GM10248 (cell line): ENCODE measurements around the gene RAET1G.
"Not testable (repeated sequence)": the region's sequence is repeated elsewhere in the genome, so short reads cannot be mapped to it uniquely, and the experiment has no call there.

Source experiments
- CTCF ChIA-PET: fragments of 300-600 bp; sonication (Branson Sonifier 250); formaldehyde crosslinking; extraction: SDS; loops from one replicate; lab custom pipeline; 2021; ENCODE audit warnings: antibody characterized with exemption; lab: Yijun Ruan, JAX
- POLR2A ChIA-PET: fragments of 350-650 bp; sonication (Branson Sonifier 250); formaldehyde crosslinking; extraction: SDS; loops from one replicate; lab custom pipeline; 2020; ENCODE audit warnings: antibody characterized with exemption; lab: Yijun Ruan, JAX
- DNase-seq: peaks from one replicate; pipeline ENCODE4 v3.0.0; 2012; ENCODE audit errors: extremely low spot score
- TF ChIP-seq, protein P1 (sequence below): IDR thresholded peaks from 2 replicates; pipeline ENCODE4 v1.5.1; 2012; ENCODE audit warnings: mild to moderate bottlenecking, low read depth; ENCODE audit errors: extremely low read depth, missing control alignments, control extremely low read depth

Gene RAET1G

DNA sequence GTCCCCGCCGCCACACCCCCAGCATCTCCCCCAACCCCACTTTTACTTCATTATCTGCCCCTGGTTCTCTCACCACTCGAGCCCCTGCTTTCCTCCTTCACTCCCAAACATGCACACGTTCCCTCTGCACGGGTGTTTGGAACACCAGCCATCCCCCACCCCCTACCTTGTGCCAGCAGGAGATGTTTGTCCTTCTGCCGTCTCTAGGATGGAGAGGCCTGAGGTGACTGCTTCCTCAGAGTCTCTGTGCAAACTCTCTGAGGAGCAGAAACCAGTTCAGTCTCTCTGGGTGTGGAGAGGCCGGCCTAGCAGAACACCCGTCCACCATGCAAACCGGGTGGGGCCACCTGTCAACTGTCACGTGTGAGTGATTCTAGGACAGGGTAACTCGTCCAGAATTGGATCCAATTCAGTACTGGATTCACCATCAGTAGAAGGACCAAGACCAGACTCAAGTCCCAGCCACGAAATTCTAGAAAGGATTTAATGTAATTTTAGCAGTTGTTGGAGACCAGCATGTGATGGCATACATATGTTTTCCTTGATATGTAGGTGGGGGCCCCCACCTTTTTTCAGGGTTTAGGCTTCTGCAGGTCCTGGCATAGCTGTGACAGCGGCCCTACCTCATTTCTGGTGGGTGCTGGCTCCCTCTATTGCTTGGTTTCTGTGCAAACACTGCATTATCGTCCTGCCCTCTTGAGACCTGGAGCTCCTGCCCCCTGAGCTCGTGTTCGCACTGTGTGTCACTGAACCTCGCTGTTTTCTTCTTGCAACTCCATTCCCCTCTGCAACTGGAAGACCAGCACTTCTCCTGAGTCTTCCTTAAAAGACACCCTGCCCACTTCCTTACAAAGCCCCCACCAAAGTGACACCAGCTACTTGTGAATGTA, 24.8 kb downstream of the RAET1G start, which contains the start of gene RAET1E:
Gene RAET1E (minus strand): TSS at position 259 of the 890 bp plus-strand sequence. CDS start 7,212 bp downstream, outside the sequence.
- ChIA-PET CTCF (no interaction called here), POLR2A (no interaction called here)
- TF ChIP-seq, protein P1, sequence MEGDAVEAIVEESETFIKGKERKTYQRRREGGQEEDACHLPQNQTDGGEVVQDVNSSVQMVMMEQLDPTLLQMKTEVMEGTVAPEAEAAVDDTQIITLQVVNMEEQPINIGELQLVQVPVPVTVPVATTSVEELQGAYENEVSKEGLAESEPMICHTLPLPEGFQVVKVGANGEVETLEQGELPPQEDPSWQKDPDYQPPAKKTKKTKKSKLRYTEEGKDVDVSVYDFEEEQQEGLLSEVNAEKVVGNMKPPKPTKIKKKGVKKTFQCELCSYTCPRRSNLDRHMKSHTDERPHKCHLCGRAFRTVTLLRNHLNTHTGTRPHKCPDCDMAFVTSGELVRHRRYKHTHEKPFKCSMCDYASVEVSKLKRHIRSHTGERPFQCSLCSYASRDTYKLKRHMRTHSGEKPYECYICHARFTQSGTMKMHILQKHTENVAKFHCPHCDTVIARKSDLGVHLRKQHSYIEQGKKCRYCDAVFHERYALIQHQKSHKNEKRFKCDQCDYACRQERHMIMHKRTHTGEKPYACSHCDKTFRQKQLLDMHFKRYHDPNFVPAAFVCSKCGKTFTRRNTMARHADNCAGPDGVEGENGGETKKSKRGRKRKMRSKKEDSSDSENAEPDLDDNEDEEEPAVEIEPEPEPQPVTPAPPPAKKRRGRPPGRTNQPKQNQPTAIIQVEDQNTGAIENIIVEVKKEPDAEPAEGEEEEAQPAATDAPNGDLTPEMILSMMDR: no peak
- no peak for DNase-seq

DNA sequence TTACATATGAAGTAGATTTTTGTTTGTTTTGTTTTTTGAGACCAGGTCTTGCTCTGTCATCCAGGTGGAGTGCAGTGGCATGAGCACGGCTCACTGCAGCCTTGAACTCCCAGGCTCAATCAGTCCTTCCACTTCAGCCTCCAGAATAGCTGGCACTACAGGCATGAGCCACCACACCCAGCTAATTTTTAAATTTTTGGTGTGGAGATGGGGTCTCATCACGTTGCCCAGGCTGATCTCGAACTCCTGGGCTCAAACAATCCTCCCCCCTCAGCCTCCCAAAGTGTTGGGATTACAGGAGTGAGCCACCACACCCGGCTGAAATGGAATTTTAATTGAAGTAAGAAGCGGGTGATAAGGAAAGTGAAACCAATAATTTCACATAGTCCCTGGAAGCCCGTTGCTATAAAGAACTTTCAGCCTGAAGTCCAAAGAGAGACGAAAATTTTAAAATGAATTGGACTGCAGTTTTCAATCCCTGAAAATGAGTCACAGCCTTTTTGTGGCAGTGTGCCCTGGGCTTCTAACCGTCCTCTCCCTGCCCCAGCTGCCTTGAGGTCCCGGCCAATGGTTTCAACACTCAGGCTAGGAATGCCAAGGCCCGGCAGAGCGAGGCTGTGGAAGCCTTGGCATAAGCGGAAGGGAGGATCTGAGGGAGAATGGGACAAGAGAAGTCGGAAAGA, 25.8 kb downstream of the RAET1G start:
- CTCF ChIA-PET: no interaction called here
- POLR2A ChIA-PET: no interaction called here
- no peak for DNase-seq
- TF ChIP-seq, protein P1: no peak

DNA sequence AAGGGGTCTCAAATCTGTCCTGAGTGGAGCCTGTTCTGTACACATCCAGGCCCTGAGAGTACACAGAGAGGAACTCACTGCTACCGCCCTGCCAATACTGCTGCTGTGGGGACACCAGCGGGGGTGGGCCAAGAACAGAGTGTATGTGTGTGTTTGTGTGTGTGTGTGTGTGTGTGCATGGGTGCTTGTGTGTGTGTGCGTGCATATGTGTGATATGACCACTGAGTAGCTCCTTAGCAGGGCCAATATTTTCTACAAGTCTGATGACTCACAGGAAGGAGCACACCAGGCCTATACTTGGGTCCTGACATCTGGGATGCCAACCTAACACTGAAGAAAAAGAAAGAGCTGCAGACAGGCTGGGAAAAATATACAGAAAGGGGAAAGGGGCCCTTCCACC, 26.4 kb downstream of the RAET1G start:
- POLR2A ChIA-PET: no interaction called here
- TF ChIP-seq, protein P1: no peak
- CTCF ChIA-PET: no interaction called here
- DNase-seq: no peak

DNA sequence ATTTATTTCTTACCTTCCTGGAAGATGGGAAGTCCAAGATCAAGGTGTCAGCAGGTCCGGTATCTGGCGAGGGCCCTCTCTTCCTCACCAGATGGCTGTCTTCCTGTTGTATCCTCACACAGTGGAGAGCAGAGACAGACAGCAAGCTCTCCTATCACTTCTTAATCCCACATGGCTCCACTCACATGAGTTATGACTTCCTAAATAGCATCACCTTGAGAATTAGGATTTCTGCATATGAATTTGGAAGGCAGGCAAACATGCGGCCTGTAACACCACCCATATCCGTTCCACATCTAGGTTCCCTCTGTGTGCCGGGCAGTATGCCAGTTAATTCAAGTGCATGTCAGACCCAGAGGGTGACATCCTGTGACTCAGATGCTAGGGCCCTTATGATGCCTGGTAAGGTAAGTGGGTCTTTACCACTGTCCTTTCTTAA, 27.1 kb downstream of the RAET1G start:
- CTCF ChIA-PET: no interaction called here

DNA sequence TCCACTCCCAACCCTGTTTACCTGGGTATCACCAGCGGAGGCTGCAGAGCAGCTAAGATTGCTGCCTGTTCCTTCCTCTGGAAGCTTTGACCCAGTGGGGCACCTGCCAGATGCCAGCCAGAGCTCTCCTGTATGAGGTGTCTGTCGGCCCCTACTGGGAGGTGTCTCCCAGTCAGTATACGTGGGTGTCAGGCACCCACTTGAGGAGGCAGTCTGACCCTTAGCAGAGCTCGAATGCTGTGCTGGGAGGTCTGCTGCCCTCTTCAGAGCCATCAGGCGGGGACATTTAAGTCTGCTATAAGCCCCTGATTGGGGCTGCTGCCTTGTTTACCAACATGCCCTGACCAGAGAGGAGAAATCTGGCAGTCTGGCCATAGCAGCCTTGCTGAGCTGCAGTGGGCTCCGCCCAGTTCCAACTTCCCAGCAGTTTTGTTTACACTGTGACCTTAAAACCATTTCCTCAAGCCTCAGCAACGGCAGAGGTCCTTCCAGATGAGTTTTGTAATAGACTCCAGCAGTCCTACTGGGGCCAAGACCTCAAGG, 27.8 kb downstream of the RAET1G start:
- TF ChIP-seq, protein P1: no peak
- POLR2A ChIA-PET: no interaction called here
- no peak for DNase-seq
- CTCF ChIA-PET: interaction anchor here (1.0 kb wide), 2 partner anchors 9 to 57 kb away, joined by 3 read pairs; no protein-coding TSS in a partner anchor

More for the DNA sequence above, 27.1 kb downstream of the RAET1G start:
- no peak for DNase-seq
- POLR2A ChIA-PET: no interaction called here
- TF ChIP-seq, protein P1: no peak

DNA sequence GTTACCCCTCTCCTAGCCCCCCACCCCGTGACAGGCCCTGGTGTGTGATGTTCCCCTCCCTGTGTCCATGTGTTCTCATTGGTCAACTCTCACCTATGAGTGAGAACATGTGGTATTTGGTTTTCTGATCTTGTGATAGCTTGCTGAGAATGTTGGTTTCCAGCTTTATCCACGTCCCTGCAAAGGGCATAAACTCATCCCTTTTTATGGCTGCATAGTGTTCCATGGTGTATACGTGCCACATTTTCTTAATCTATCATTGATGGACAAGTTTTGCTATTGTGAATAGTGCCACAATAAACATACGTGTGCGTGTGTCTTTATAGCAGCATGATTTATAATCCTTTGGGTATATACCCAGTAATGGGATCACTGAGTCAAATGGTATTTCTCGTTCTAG, 31.1 kb downstream of the RAET1G start:
- POLR2A ChIA-PET, DNase-seq, CTCF ChIA-PET: not testable (repeated sequence)

DNA sequence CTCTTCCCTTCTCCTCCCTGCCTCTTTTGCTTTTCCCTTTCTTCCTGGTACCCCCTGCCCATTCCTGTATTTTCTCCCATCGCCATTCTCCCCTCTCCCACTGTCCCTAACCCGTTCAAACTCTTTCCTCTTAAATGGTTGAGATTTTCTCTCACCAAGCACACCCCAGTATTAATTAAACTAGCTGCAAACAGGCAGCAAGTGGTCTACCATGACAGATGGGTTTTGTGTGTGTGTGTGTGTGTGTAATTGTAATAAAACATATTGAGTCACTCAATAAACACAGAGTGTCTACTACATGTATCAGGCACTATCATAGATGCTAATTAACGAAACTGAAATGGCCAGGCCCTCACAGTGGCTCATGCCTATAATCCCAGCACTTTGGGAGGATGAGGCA, 31.7 kb downstream of the RAET1G start:
- no peak for DNase-seq
- POLR2A ChIA-PET: no interaction called here
- TF ChIP-seq, protein P1: no peak
- CTCF ChIA-PET: no interaction called here
